ENCODE measurements around the gene NPLOC4. TPM values are rescaled to one million over a fixed set of nuclear protein-coding genes. Genes with fewer than 3 reads are reported as not detected.

The NPLOC4 gene
- total RNA-seq, 3 donors from 2014 or later, result 56.0 to 69.0 (median 57.8) TPM

DNA sequence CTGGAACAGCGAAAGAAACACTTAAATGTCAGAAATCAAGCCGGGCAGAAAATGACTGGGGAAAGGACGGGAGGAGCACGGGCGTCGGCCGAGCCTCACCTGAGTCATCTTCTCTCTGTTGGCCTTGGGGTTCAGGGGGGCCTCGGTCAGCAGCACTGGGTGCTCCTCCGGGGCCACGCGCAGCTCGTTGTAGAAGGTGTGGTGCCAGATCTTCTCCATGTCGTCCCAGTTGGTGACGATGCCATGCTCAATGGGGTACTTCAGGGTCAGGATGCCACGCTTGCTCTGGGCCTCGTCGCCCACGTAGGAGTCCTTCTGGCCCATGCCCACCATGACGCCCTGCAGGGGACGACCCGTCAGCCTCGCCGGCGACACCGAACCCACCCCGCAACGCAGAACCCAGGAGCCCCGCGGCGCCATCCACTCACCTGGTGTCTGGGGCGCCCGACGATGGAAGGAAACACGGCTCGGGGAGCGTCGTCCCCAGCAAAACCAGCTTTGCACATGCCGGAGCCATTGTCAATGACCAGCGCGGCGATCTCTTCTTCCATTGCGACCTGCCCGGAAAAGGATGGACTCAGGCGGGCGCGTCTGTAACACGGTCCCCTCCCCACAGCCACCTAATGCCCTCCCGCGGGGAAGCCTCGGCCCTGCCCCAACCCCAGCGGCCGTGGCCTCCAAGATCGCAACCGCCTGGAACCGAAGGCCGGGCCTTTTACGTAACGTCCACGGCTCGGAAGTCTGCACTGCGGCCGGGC is 124.9 kb downstream of the NPLOC4 start:
- intact Hi-C loops (cut with DNase I; ENCODE audit: low total_unique reads), result no loop called here
- DNase-seq (ENCODE audit: low spot score in 2 of 2), result no peak
- peaks cover 0 to 5% of the 10 kb centered on the region in 2 donors for H3K4me1 ChIP-seq
- no peaks in the 10 kb centered on the region for H3K27me3 ChIP-seq
- TF ChIP-seq POLR2A (IDR thresholded peaks at IDR 0.05) (no peak), POLR2AphosphoS5 (IDR thresholded peaks at IDR 0.05) (no peak)
- TF ChIP-seq, protein P1, sequence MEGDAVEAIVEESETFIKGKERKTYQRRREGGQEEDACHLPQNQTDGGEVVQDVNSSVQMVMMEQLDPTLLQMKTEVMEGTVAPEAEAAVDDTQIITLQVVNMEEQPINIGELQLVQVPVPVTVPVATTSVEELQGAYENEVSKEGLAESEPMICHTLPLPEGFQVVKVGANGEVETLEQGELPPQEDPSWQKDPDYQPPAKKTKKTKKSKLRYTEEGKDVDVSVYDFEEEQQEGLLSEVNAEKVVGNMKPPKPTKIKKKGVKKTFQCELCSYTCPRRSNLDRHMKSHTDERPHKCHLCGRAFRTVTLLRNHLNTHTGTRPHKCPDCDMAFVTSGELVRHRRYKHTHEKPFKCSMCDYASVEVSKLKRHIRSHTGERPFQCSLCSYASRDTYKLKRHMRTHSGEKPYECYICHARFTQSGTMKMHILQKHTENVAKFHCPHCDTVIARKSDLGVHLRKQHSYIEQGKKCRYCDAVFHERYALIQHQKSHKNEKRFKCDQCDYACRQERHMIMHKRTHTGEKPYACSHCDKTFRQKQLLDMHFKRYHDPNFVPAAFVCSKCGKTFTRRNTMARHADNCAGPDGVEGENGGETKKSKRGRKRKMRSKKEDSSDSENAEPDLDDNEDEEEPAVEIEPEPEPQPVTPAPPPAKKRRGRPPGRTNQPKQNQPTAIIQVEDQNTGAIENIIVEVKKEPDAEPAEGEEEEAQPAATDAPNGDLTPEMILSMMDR (IDR thresholded peaks at IDR 0.05), result no peak
- peak overlapping the region; percentile 98 to 99 for H3K27ac ChIP-seq
- no peaks in the 10 kb centered on the region for H3K9me3 ChIP-seq
- H3K4me3 ChIP-seq, result peak overlapping the region; percentile 79 to 98 (median 92)
- H3K36me3 ChIP-seq, result no peaks in the 10 kb centered on the region

DNA sequence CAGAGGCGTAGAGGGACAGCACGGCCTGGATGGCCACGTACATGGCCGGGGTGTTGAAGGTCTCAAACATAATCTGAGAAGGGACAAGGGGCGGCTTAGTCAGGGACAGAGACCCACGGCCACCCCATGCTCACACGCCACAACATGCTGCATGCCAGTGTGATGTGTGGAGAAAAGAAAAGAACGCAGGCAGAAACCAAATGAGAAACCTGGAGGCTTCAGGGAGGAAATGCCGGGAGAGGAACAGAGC is 125.4 kb downstream of the NPLOC4 start:
- TF ChIP-seq, protein P1 (IDR thresholded peaks at IDR 0.05), result no peak
- TF ChIP-seq POLR2AphosphoS5 (IDR thresholded peaks at IDR 0.05), result peak in 1 of 3 donors; percentile 0
- intact Hi-C loops (cut with DNase I; ENCODE audit: low total_unique reads), result no loop called here
- H3K4me3 ChIP-seq, result peak overlapping the region; percentile 79 to 98 (median 92)
- H3K4me1 ChIP-seq, result peaks cover 0 to 5% of the 10 kb centered on the region in 2 donors
- peak overlapping the region; percentile 98 to 99 for H3K27ac ChIP-seq
- no peak for DNase-seq (ENCODE audit: low spot score in 2 of 2)
- H3K27me3 ChIP-seq, result no peaks in the 10 kb centered on the region
- H3K36me3 ChIP-seq, result no peaks in the 10 kb centered on the region
- no peaks in the 10 kb centered on the region for H3K9me3 ChIP-seq

- Histone ChIP-seq H3K4me3 (peak overlapping the region; percentile 79 to 98 (median 92)), H3K27ac (peak overlapping the region; percentile 98 to 99), H3K4me1 (peaks cover 0 to 5% of the 10 kb centered on the region in 2 donors), H3K36me3 (no peaks in the 10 kb centered on the region), H3K9me3 (no peaks in the 10 kb centered on the region), H3K27me3 (no peaks in the 10 kb centered on the region)
- TF ChIP-seq, protein P1 (IDR thresholded peaks at IDR 0.05), result no peak
- TF ChIP-seq POLR2A (IDR thresholded peaks at IDR 0.05), result no peak
- peak; percentile 4 to 45 (median 5) for TF ChIP-seq POLR2AphosphoS5 (IDR thresholded peaks at IDR 0.05)
- intact Hi-C loops (cut with DNase I; ENCODE audit: low total_unique reads), result loop anchor here (1.0 kb wide), 1 partner anchor 169 kb away; no protein-coding TSS in a partner anchor
- no peak for DNase-seq (ENCODE audit: low spot score in 2 of 2)
These were observed 125.9 kb downstream of the NPLOC4 start for GRCh38 chr17:81510785-81511553.

GRCh38 chr17:81509972-81510784 is 126.7 kb downstream of the NPLOC4 start:
- Histone ChIP-seq H3K27me3 (no peaks in the 10 kb centered on the region), H3K36me3 (no peaks in the 10 kb centered on the region), H3K4me1 (no peaks in the 10 kb centered on the region), H3K9me3 (no peaks in the 10 kb centered on the region), H3K27ac (peak overlapping the region; percentile 98 to 99), H3K4me3 (peak overlapping the region; percentile 79 to 98 (median 92))
- intact Hi-C loops (cut with DNase I; ENCODE audit: low total_unique reads), result loop anchor here (1.0 kb wide), 1 partner anchor 168 kb away; no protein-coding TSS in a partner anchor
- DNase-seq (ENCODE audit: low spot score in 2 of 2), result no peak
- TF ChIP-seq POLR2AphosphoS5 (IDR thresholded peaks at IDR 0.05), result peak in 1 of 3 donors; percentile 37
- TF ChIP-seq POLR2A (IDR thresholded peaks at IDR 0.05), result no peak
- TF ChIP-seq, protein P1 (IDR thresholded peaks at IDR 0.05), result no peak
